GM19193 (cell line): ENCODE measurements around the gene SLC66A1.

ENCODE experiments used
- POLR2A ChIP-seq: IDR thresholded peaks from 4 replicates; pipeline ENCODE4 v1.6.1; 2011; ENCODE audit not compliant: insufficient read depth, insufficient read length; ENCODE audit errors: extremely low read depth

Gene SLC66A1

GRCh38 chr1:19344831-19345230 lies 32.7 kb downstream of the SLC66A1 start:
- TF ChIP-seq POLR2A: no peak

- no peak for TF ChIP-seq POLR2A
These were observed 33.3 kb downstream of the SLC66A1 start for GRCh38 chr1:19345391-19345790.

GRCh38 chr1:19346026-19346425 lies 33.9 kb downstream of the SLC66A1 start:
- TF ChIP-seq POLR2A: no peak

- no peak for TF ChIP-seq POLR2A
These were observed 35.5 kb downstream of the SLC66A1 start for GRCh38 chr1:19347533-19348172.

- no peak for TF ChIP-seq POLR2A
These were observed 36.5 kb downstream of the SLC66A1 start for GRCh38 chr1:19348441-19349198.

GRCh38 chr1:19349999-19350398 lies 37.9 kb downstream of the SLC66A1 start:
- no peak for TF ChIP-seq POLR2A

GRCh38 chr1:19350566-19350965 lies 38.4 kb downstream of the SLC66A1 start:
- TF ChIP-seq POLR2A: no peak

GRCh38 chr1:19351873-19352272 lies 39.7 kb downstream of the SLC66A1 start:
- TF ChIP-seq POLR2A: no peak

GRCh38 chr1:19352839-19353238 lies 40.7 kb downstream of the SLC66A1 start:
- no peak for TF ChIP-seq POLR2A

GRCh38 chr1:19353596-19353995 lies 41.5 kb downstream of the SLC66A1 start:
- no peak for TF ChIP-seq POLR2A

- no peak for TF ChIP-seq POLR2A
These were observed 42.4 kb downstream of the SLC66A1 start for GRCh38 chr1:19354531-19354981.

- TF ChIP-seq POLR2A: no peak
These were observed 44.1 kb downstream of the SLC66A1 start for GRCh38 chr1:19356266-19356665.

GRCh38 chr1:19357299-19357986 lies 45.3 kb downstream of the SLC66A1 start:
- TF ChIP-seq POLR2A: no peak

- no peak for TF ChIP-seq POLR2A
These were observed 46.6 kb downstream of the SLC66A1 start for GRCh38 chr1:19358710-19359109.

GRCh38 chr1:19359357-19359756 lies 47.2 kb downstream of the SLC66A1 start:
- no peak for TF ChIP-seq POLR2A

GRCh38 chr1:19360016-19360415 lies 47.9 kb downstream of the SLC66A1 start:
- TF ChIP-seq POLR2A: no peak
